GM12801 (cell line): ENCODE results near the gene CDH1.

Experiments
- CTCF ChIP-seq: IDR thresholded peaks from one replicate; pipeline ENCODE4 v1.5.1; 2011; ENCODE audit warnings: control low read depth; ENCODE audit not compliant: insufficient read length; ENCODE audit errors: extremely low read depth

Gene CDH1

GRCh38 chr16:68869492-68870088 lies 132.5 kb downstream of the CDH1 start:
- no peak for TF ChIP-seq CTCF

GRCh38 chr16:68873635-68874471 lies 136.8 kb downstream of the CDH1 start:
- no peak for TF ChIP-seq CTCF

- TF ChIP-seq CTCF = no peak
These were observed 138.8 kb downstream of the CDH1 start for GRCh38 chr16:68875871-68876270.

- no peak for TF ChIP-seq CTCF
These were observed 146.6 kb downstream of the CDH1 start for GRCh38 chr16:68883685-68884084.

- no peak for TF ChIP-seq CTCF
These were observed 147.3 kb downstream of the CDH1 start for GRCh38 chr16:68884401-68884800.
